ENCODE data around the gene DRC7.

The DRC7 gene

DNA sequence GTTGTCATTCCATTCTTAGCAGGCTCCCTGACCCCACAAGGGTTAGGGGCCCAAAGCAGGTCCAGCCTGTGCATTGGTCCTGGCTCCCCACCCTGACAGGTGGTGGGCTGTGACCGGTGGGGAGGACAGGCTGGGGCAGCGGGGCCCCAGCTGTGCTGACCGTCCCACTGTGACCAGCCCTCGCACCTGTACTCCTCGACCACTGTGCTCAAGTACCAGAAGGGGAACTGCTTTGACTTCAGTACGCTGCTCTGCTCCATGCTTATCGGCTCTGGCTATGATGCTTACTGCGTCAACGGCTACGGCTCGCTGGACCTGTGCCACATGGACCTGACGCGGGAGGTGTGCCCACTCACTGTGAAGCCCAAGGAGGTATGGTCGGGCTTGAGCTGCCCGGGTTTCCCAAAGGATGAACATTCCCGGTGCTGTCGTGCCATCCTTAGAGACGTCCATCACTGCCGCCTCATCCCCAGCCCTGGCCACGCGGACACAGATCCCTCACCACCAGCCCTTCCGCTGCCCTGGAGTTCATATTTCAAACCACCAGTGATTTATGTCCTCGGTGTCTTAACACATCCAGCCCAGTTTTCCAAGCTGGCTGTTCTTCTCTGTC, 7.3 kb downstream of the DRC7 start:
- TF ChIP-seq, protein P1, sequence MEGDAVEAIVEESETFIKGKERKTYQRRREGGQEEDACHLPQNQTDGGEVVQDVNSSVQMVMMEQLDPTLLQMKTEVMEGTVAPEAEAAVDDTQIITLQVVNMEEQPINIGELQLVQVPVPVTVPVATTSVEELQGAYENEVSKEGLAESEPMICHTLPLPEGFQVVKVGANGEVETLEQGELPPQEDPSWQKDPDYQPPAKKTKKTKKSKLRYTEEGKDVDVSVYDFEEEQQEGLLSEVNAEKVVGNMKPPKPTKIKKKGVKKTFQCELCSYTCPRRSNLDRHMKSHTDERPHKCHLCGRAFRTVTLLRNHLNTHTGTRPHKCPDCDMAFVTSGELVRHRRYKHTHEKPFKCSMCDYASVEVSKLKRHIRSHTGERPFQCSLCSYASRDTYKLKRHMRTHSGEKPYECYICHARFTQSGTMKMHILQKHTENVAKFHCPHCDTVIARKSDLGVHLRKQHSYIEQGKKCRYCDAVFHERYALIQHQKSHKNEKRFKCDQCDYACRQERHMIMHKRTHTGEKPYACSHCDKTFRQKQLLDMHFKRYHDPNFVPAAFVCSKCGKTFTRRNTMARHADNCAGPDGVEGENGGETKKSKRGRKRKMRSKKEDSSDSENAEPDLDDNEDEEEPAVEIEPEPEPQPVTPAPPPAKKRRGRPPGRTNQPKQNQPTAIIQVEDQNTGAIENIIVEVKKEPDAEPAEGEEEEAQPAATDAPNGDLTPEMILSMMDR (IDR thresholded peaks at IDR 0.05; ENCODE audit: insufficient read depth, low read length, missing control alignments) = no peak
- no peak for DNase-seq (ENCODE audit: low read depth, low spot score)
- POLR2A ChIA-PET = no interaction called here
- H3K4me3 ChIP-seq (ENCODE audit: low read depth, low read length) = no peak overlapping the region
- CTCF ChIA-PET = interaction anchor here (0.7 kb wide), 1 partner anchor 108 kb away, joined by 3 read pairs; no protein-coding TSS in a partner anchor

GRCh38 chr16:57703416-57704010, 8.9 kb downstream of the DRC7 start:
- ChIA-PET CTCF (interaction anchor here (1.0 kb wide), 1 partner anchor 55 kb away, joined by 3 read pairs; no protein-coding TSS in a partner anchor), POLR2A (interaction anchor here (0.6 kb wide), 1 partner anchor 65 kb away, joined by 3 read pairs; no protein-coding TSS in a partner anchor)
- DNase-seq (ENCODE audit: low read depth, low spot score) = no peak
- TF ChIP-seq, protein P1 (IDR thresholded peaks at IDR 0.05; ENCODE audit: insufficient read depth, low read length, missing control alignments) = no peak
- no peak overlapping the region for H3K4me3 ChIP-seq (ENCODE audit: low read depth, low read length)

DNA sequence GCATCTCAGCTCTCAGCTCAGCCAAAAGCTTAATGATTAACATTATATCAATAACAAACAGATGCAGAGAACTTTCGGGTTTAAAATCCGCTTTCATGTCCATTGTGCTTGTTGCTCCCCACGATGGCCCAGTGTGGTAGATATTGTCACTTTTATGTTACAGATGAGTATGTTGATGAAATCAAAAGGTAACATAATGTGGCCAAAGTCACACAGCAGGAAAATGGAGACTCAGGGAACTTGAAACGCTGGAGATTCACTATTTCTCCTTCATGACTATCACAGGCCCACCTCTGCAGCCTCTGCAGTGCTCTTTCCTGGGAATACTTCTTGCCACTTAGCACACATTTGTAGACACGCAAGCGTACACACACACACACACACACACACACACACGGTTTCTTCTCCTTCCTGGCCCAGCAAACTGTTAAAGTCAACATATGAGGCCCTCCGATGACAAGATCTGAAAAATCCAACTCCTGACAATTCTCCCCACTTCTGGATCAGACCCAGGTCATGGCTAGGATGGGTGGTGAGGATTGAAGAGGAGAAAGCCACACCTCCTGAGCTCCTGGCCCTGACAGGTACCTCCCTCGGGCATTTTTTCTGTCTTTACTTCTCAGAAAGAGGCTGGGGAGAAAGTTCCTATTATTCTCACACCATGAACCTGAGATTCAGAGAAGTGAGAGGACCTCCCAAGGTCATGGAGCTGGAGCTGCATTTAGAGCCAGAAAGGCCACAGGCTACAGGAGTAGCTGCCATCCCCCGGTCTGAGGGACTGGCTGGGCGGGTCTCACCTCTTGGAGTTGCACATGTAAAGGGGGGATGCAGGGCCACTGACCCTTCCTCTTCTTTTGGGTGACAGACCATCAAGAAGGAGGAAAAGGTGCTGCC, 9.7 kb downstream of the DRC7 start:
- POLR2A ChIA-PET = interaction anchor here (0.6 kb wide), 1 partner anchor 66 kb away, joined by 3 read pairs; no protein-coding TSS in a partner anchor
- CTCF ChIA-PET = no interaction called here
- DNase-seq (ENCODE audit: low read depth, low spot score) = no peak
- TF ChIP-seq, protein P1 (IDR thresholded peaks at IDR 0.05; ENCODE audit: insufficient read depth, low read length, missing control alignments) = no peak
- no peak overlapping the region for H3K4me3 ChIP-seq (ENCODE audit: low read depth, low read length)

DNA sequence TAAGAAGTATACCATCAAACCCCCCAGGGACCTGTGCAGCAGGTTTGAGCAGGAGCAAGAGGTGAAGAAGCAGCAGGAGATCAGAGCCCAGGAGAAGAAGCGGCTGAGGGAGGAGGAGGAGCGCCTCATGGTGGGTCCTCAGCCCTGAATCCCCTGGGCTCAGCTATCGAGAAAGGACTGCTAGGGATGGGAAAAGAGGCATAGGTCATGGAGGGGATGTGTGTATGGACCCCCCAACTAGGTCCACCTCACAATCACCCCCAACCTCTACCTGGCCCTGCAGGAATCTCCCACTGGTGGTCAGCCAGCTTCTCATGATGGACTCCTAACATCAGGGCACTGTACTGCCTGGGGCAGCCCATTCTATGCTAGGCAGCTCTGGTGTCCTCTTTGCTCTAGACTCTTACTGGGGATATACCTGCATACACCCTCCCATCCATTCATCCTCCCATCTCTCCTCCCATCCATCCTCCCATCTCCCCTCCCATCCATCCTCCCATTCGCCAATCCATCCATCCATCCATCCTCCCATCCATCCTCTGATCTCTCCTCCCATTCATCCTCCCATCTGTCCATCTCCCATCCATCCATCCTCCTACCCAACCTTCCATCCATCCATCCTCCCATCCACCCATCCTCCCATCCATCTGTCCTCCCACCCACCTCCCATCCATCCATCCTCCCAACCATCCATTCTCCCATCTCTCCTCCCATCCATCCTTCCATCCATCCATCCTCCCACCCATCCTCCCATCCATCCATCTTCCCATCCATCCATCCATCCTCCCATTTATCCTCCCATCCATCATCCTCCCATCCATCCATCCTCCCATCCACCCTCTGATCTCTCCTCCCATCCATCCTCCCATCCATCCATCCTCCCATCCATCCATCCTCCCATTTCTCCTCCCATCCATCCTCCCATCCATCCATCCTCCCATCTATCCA, 10.6 kb downstream of the DRC7 start:
- no peak overlapping the region for H3K4me3 ChIP-seq (ENCODE audit: low read depth, low read length)
- ChIA-PET POLR2A (no interaction called here), CTCF (no interaction called here)
- DNase-seq (ENCODE audit: low read depth, low spot score) = no peak
- TF ChIP-seq, protein P1 (IDR thresholded peaks at IDR 0.05; ENCODE audit: insufficient read depth, low read length, missing control alignments) = no peak

DNA sequence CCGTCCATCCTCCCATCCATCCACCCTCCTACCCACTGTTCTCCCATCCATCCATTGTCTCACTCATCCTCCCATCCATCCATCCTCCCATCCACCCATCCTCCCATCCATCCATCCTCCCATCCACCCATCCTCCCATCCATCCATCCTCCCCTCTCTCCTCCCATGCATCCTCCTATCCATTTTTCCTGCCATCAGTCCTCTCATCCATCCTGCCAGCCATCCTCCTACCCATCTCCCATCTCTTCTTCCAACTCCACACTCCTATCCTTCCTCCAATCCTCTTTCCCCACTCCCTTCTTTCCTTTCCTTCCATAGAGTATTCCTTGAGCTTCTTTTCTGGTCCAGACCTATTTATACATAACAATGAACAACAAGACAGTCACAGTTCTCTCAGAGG, 12.1 kb downstream of the DRC7 start:
- no peak for DNase-seq (ENCODE audit: low read depth, low spot score)
- ChIA-PET CTCF (no interaction called here), POLR2A (no interaction called here)
- no peak overlapping the region for H3K4me3 ChIP-seq (ENCODE audit: low read depth, low read length)
- TF ChIP-seq, protein P1 (IDR thresholded peaks at IDR 0.05; ENCODE audit: insufficient read depth, low read length, missing control alignments) = no peak
